HEK293 (cell line): ENCODE data around the gene CA9.

Experiments
- CTCF ChIA-PET: fragments of 350-600 bp; formaldehyde crosslinking; extraction: SDS; loops from one replicate; lab custom pipeline; 2021; ENCODE audit warnings: antibody characterized with exemption; lab: Yijun Ruan, JAX
- POLR2A ChIA-PET: fragments of 300-600 bp; formaldehyde crosslinking; extraction: SDS; loops from one replicate; lab custom pipeline; 2020; ENCODE audit warnings: antibody characterized with exemption, inconsistent platforms; lab: Yijun Ruan, JAX
- H3K27ac ChIP-seq: fragments of 200-500 bp; sonication (Bioruptor generic); 2 replicates; pipeline ENCODE4 v1.5.1; 2014; ENCODE audit warnings: low read depth, low read length, control low read depth, inconsistent platforms; ENCODE audit errors: extremely low read depth
- H3K36me3 ChIP-seq, 2 experiments: fragments of 200-500 bp in 1 of 2; sonication (Bioruptor generic) in 1 of 2; 1 replicate in 1 of 2; 2 replicates in 1 of 2; pipeline ENCODE4 v1.5.1; 2014 to 2017; ENCODE audit warnings: inconsistent platforms in 2 of 2, low read length in 2 of 2; ENCODE audit not compliant: control insufficient read depth in 2 of 2, insufficient read depth in 1 of 2
- H3K4me1 ChIP-seq: fragments of 200-500 bp; sonication (Bioruptor generic); 2 replicates; pipeline ENCODE4 v1.5.1; 2014; ENCODE audit warnings: mild to moderate bottlenecking, low read length, inconsistent platforms; ENCODE audit not compliant: control insufficient read depth, insufficient read depth
- H3K4me3 ChIP-seq: 2 replicates; pipeline ENCODE4 v1.5.1; 2011; ENCODE audit warnings: low read depth, mild to moderate bottlenecking, control low read depth, low read length, moderate library complexity
- H3K9me3 ChIP-seq: fragments of 200-500 bp; sonication (Bioruptor generic); 2 replicates; pipeline ENCODE4 v1.5.1; 2014; ENCODE audit warnings: low read depth, low read length, inconsistent platforms; ENCODE audit not compliant: control insufficient read depth, insufficient read depth
- ATF2 ChIP-seq: fragments of 450-650 bp; formaldehyde crosslinking; IDR thresholded peaks from 2 replicates; pipeline ENCODE4 v1.5.1; 2016; ENCODE audit warnings: missing biosample characterization, missing genetic modification characterization, low read depth
- ZBTB11 ChIP-seq: fragments of 450-650 bp; formaldehyde crosslinking; conservative IDR thresholded peaks from 2 replicates; pipeline ENCODE4 v1.5.1; 2016; ENCODE audit warnings: low read depth, missing biosample characterization, missing genetic modification characterization
- ZNF132 ChIP-seq: fragments of 450-650 bp; formaldehyde crosslinking; IDR thresholded peaks from 2 replicates; pipeline ENCODE4 v1.5.1; 2017; ENCODE audit warnings: missing biosample characterization, missing genetic modification characterization, borderline replicate concordance
- ZNF175 ChIP-seq: fragments of 450-650 bp; formaldehyde crosslinking; IDR thresholded peaks from 2 replicates; pipeline ENCODE4 v1.5.1; 2016; ENCODE audit warnings: missing biosample characterization, missing genetic modification characterization
- ZNF18 ChIP-seq: fragments of 450-650 bp; formaldehyde crosslinking; IDR thresholded peaks from 2 replicates; pipeline ENCODE4 v1.5.1; 2016; ENCODE audit warnings: missing biosample characterization, missing genetic modification characterization
- ZNF202 ChIP-seq: fragments of 450-650 bp; formaldehyde crosslinking; IDR thresholded peaks from 2 replicates; pipeline ENCODE4 v1.5.1; 2016; ENCODE audit warnings: missing biosample characterization, missing genetic modification characterization, borderline replicate concordance
- ZNF211 ChIP-seq: fragments of 450-650 bp; formaldehyde crosslinking; IDR thresholded peaks from 2 replicates; pipeline ENCODE4 v1.5.1; 2016; ENCODE audit warnings: low read depth, missing biosample characterization, missing genetic modification characterization
- ZNF433 ChIP-seq: fragments of 450-650 bp; formaldehyde crosslinking; IDR thresholded peaks from 2 replicates; pipeline ENCODE4 v1.5.1; 2016; ENCODE audit warnings: missing biosample characterization, missing genetic modification characterization, low read depth
- ZNF549 ChIP-seq: fragments of 450-650 bp; IDR thresholded peaks from 2 replicates; pipeline ENCODE4 v1.5.1; 2018; ENCODE audit warnings: missing biosample characterization, missing genetic modification characterization, mild to moderate bottlenecking, inconsistent platforms, moderate library complexity
- ZNF645 ChIP-seq: fragments of 450-650 bp; formaldehyde crosslinking; IDR thresholded peaks from 2 replicates; pipeline ENCODE4; 2016; ENCODE audit warnings: missing biosample characterization, missing genetic modification characterization
- ZNF777 ChIP-seq: fragments of 450-650 bp; formaldehyde crosslinking; IDR thresholded peaks from 2 replicates; pipeline ENCODE4 v1.5.1; 2017; ENCODE audit warnings: missing biosample characterization, missing genetic modification characterization, borderline replicate concordance
- ZNF792 ChIP-seq: fragments of 450-650 bp; formaldehyde crosslinking; IDR thresholded peaks from 2 replicates; pipeline ENCODE4 v1.5.1; 2016; ENCODE audit warnings: missing biosample characterization, missing genetic modification characterization
- ZSCAN23 ChIP-seq: fragments of 450-650 bp; formaldehyde crosslinking; IDR thresholded peaks from 2 replicates; pipeline ENCODE4 v1.5.1; 2016; ENCODE audit warnings: missing biosample characterization, missing genetic modification characterization

CA9 gene

GRCh38 chr9:35696520-35697215 is 22.9 kb downstream of the CA9 start:
- no peak for TF ChIP-seq ZNF777
- TF ChIP-seq ZNF792 (tag by site-specific recombination) = no peak
- no peak for TF ChIP-seq ZNF645 (tag by site-specific recombination)
- no peak for TF ChIP-seq ZNF202 (tag by site-specific recombination)
- no peak for TF ChIP-seq ZNF211 (tag by site-specific recombination)
- TF ChIP-seq ATF2 (tag by site-specific recombination) = no peak
- no peak for TF ChIP-seq ZBTB11
- TF ChIP-seq ZNF549 = no peak
- TF ChIP-seq ZNF132 = no peak
- no peak for TF ChIP-seq ZSCAN23 (tag by site-specific recombination)
- no peak overlapping the region for H3K27ac ChIP-seq
- no peak overlapping the region for H3K4me3 ChIP-seq
- no peaks in the 10 kb centered on the region for H3K4me1 ChIP-seq
- POLR2A ChIA-PET = interaction anchor here (0.7 to 3.8 kb wide), 7 partner anchors 8 to 38 kb away, joined by 3 to 31 read pairs (median 5); partner anchors contain the start of genes ARHGEF39, CCDC107, CREB3 and RMRP
- peaks cover 22 to 61% of the 10 kb centered on the region in 2 experiments; a peak in 2 of 3 replicates for H3K36me3 ChIP-seq
- CTCF ChIA-PET = interaction anchor here (0.6 to 9.0 kb wide), 38 partner anchors 9 to 797 kb away, joined by 3 to 157 read pairs (median 5); partner anchors contain the start of genes ARHGEF39, CA9, CCDC107 and CREB3
- no peaks in the 10 kb centered on the region for H3K9me3 ChIP-seq

- H3K9me3 ChIP-seq = no peaks in the 10 kb centered on the region
- H3K27ac ChIP-seq = no peak overlapping the region
- ChIA-PET POLR2A (interaction anchor here (1.2 to 3.8 kb wide), 4 partner anchors 30 to 39 kb away, joined by 3 to 31 read pairs (median 12); partner anchors contain the start of genes ARHGEF39, CCDC107, CREB3 and RMRP), CTCF (interaction anchor here (0.6 to 9.0 kb wide), 20 partner anchors 8 to 442 kb away, joined by 3 to 157 read pairs (median 11); partner anchors contain the start of genes ARHGEF39, CCDC107, CREB3 and RMRP)
- peaks cover 24 to 69% of the 10 kb centered on the region in 2 experiments; a peak in 2 of 3 replicates for H3K36me3 ChIP-seq
- H3K4me1 ChIP-seq = no peaks in the 10 kb centered on the region
- H3K4me3 ChIP-seq = no peak overlapping the region
- TF ChIP-seq ZNF18 (tag by site-specific recombination) (no peak), ZNF175 (tag by site-specific recombination) (no peak), ZNF433 (no peak)
Observed at GRCh38 chr9:35697486-35697885, 23.8 kb downstream of the CA9 start.
